Activated naive CD4-positive, alpha-beta T cell treated with anti-CD3 and anti-CD28 coated beads for 36 hours (primary cell): ENCODE data around the gene PROM1. TPM values are rescaled to one million over a fixed set of nuclear protein-coding genes. Genes with fewer than 3 reads are reported as not detected.

Experiments used
- CTCF ChIA-PET: fragments of 350-600 bp; sonication (Branson Sonifier 250); formaldehyde crosslinking; loops from one replicate; lab custom pipeline; 2021; ENCODE audit warnings: antibody characterized with exemption; lab: Charles Lee
- DNase-seq: peaks from one replicate; pipeline ENCODE4 v3.0.0-alpha.2; 2020
- H3K27ac Mint-ChIP-seq: one replicate; pipeline ENCODE4 v1.8.0; 2021; ENCODE audit warnings: mild to moderate bottlenecking, mixed read lengths
- H3K27me3 Mint-ChIP-seq: one replicate; pipeline ENCODE4 v1.8.0; 2021; ENCODE audit warnings: low read depth, mixed read lengths
- H3K36me3 Mint-ChIP-seq: one replicate; pipeline ENCODE4 v1.8.0; 2021; ENCODE audit warnings: low read depth, mixed read lengths
- H3K4me1 Mint-ChIP-seq: one replicate; pipeline ENCODE4 v1.8.0; 2021; ENCODE audit warnings: low read depth, mixed read lengths
- H3K4me3 Mint-ChIP-seq: one replicate; pipeline ENCODE4 v1.8.0; 2021; ENCODE audit warnings: mild to moderate bottlenecking, moderate library complexity, mixed read lengths
- H3K9me3 Mint-ChIP-seq: one replicate; pipeline ENCODE4 v1.8.0; 2021; ENCODE audit warnings: mixed read lengths
- intact Hi-C: fragments of 100-400 bp; cut with micrococcal nuclease; formaldehyde crosslinking; loops from one replicate; pipeline ENCODE4 v1.15.1; 2023
- total RNA-seq, 2 experiments: library from RNA; stranded (reverse); gene quantifications; one replicate each; pipeline ENCODE4 v1.2.3, GENCODE V29; 2021

The PROM1 gene
- total RNA-seq, 2 experiments from 2014 or later: 0.05 to 0.10 TPM

- intact Hi-C loops: loop anchor here (1.0 kb wide), 1 partner anchor 300 kb away; no protein-coding TSS in a partner anchor
- Mint-ChIP-seq H3K36me3 (no peaks in the 10 kb centered on the region), H3K27me3 (peaks cover 2% of the 10 kb centered on the region), H3K9me3 (no peaks in the 10 kb centered on the region), H3K4me3 (no peak overlapping the region), H3K27ac (no peak overlapping the region), H3K4me1 (peaks cover 11% of the 10 kb centered on the region)
- no peak for DNase-seq
- CTCF ChIA-PET: interaction anchor here (1.1 to 4.7 kb wide), 7 partner anchors 8 to 694 kb away, joined by 3 to 29 read pairs (median 4); no protein-coding TSS in a partner anchor
Measured at GRCh38 chr4:15964159-15964558, 119.7 kb downstream of the PROM1 start.

GRCh38 chr4:15963576-15963975, 120.2 kb downstream of the PROM1 start:
- Mint-ChIP-seq H3K4me3 (no peak overlapping the region), H3K27ac (no peak overlapping the region), H3K27me3 (peaks cover 2% of the 10 kb centered on the region), H3K4me1 (peaks cover 11% of the 10 kb centered on the region), H3K9me3 (no peaks in the 10 kb centered on the region), H3K36me3 (no peaks in the 10 kb centered on the region)
- DNase-seq: peak; percentile 57
- intact Hi-C loops: loop anchor here (1.0 kb wide), 3 partner anchors 38 to 236 kb away; no protein-coding TSS in a partner anchor
- CTCF ChIA-PET: interaction anchor here (0.9 to 4.7 kb wide), 8 partner anchors 11 to 693 kb away, joined by 3 to 29 read pairs (median 4); no protein-coding TSS in a partner anchor

- Mint-ChIP-seq H3K4me1 (peaks cover 11% of the 10 kb centered on the region), H3K9me3 (no peaks in the 10 kb centered on the region), H3K27me3 (peaks cover 2% of the 10 kb centered on the region), H3K27ac (no peak within 1 kb of the TSS), H3K4me3 (no peak within 1 kb of the TSS), H3K36me3 (no peaks in the 10 kb centered on the region)
- CTCF ChIA-PET: interaction anchor here (0.9 to 4.7 kb wide), 8 partner anchors 12 to 693 kb away, joined by 3 to 29 read pairs (median 4); no protein-coding TSS in a partner anchor
- DNase-seq: peak; percentile 76
- intact Hi-C loops: loop anchor here (1.0 kb wide), 3 partner anchors 38 to 236 kb away; no protein-coding TSS in a partner anchor
Measured at GRCh38 chr4:15963001-15963451, 120.8 kb downstream of the PROM1 start, which contains the start of gene FGFBP2. Gene FGFBP2, minus strand, starts transcription at chr4:15963175. Its CDS starts 46 bp downstream, at chr4:15963129.

GRCh38 chr4:15961781-15962510, 121.9 kb downstream of the PROM1 start:
- Mint-ChIP-seq H3K27ac (no peak overlapping the region), H3K4me1 (peaks cover 11% of the 10 kb centered on the region), H3K27me3 (peaks cover 2% of the 10 kb centered on the region), H3K9me3 (no peaks in the 10 kb centered on the region), H3K4me3 (no peak overlapping the region), H3K36me3 (no peaks in the 10 kb centered on the region)
- CTCF ChIA-PET: interaction anchor here (0.7 to 4.7 kb wide), 5 partner anchors 9 to 156 kb away, joined by 3 to 29 read pairs (median 18); no protein-coding TSS in a partner anchor
- intact Hi-C loops: no loop called here
- peak; percentile 11 for DNase-seq

GRCh38 chr4:15958562-15958961, 125.3 kb downstream of the PROM1 start:
- H3K4me3 Mint-ChIP-seq: no peak overlapping the region
- H3K27ac Mint-ChIP-seq: no peak overlapping the region
- H3K9me3 Mint-ChIP-seq: no peaks in the 10 kb centered on the region
- no peaks in the 10 kb centered on the region for H3K36me3 Mint-ChIP-seq
- CTCF ChIA-PET: interaction anchor here (0.9 to 1.5 kb wide), 6 partner anchors 12 to 500 kb away, joined by 3 to 8 read pairs (median 4); no protein-coding TSS in a partner anchor
- no peaks in the 10 kb centered on the region for H3K27me3 Mint-ChIP-seq
- intact Hi-C loops: no loop called here
- DNase-seq: no peak
- peaks cover 10% of the 10 kb centered on the region for H3K4me1 Mint-ChIP-seq

- H3K4me3 Mint-ChIP-seq: no peak overlapping the region
- DNase-seq: peak; percentile 93
- intact Hi-C loops: loop anchor here (1.0 to 2.0 kb wide), 5 partner anchors 74 to 724 kb away; no protein-coding TSS in a partner anchor
- CTCF ChIA-PET: interaction anchor here (0.5 to 2.4 kb wide), 29 partner anchors 8 to 969 kb away, joined by 3 to 86 read pairs (median 4); partner anchors contain the start of gene FGFBP1
- no peaks in the 10 kb centered on the region for H3K9me3 Mint-ChIP-seq
- no peaks in the 10 kb centered on the region for H3K36me3 Mint-ChIP-seq
- H3K4me1 Mint-ChIP-seq: no peaks in the 10 kb centered on the region
- H3K27me3 Mint-ChIP-seq: no peaks in the 10 kb centered on the region
- no peak overlapping the region for H3K27ac Mint-ChIP-seq
Measured at GRCh38 chr4:15956179-15956850, 127.5 kb downstream of the PROM1 start.

GRCh38 chr4:15955670-15956069, 128.2 kb downstream of the PROM1 start:
- Mint-ChIP-seq H3K9me3 (no peaks in the 10 kb centered on the region), H3K27me3 (no peaks in the 10 kb centered on the region), H3K27ac (no peak overlapping the region), H3K36me3 (no peaks in the 10 kb centered on the region), H3K4me3 (no peak overlapping the region), H3K4me1 (no peaks in the 10 kb centered on the region)
- intact Hi-C loops: loop anchor here (1.0 to 2.0 kb wide), 5 partner anchors 73 to 723 kb away; no protein-coding TSS in a partner anchor
- CTCF ChIA-PET: interaction anchor here (0.7 to 2.4 kb wide), 26 partner anchors 8 to 969 kb away, joined by 3 to 86 read pairs (median 4); partner anchors contain the start of gene FGFBP1
- DNase-seq: no peak

- Mint-ChIP-seq H3K36me3 (no peaks in the 10 kb centered on the region), H3K27me3 (no peaks in the 10 kb centered on the region)
- intact Hi-C loops: no loop called here
Measured at GRCh38 chr4:15953625-15954024, 130.2 kb downstream of the PROM1 start.

GRCh38 chr4:15951781-15952180, 132.0 kb downstream of the PROM1 start:
- no peaks in the 10 kb centered on the region for H3K36me3 Mint-ChIP-seq
- no peaks in the 10 kb centered on the region for H3K4me1 Mint-ChIP-seq
- CTCF ChIA-PET: interaction anchor here (0.7 to 2.9 kb wide), 2 partner anchors 69 to 200 kb away, joined by 3 to 18 read pairs; no protein-coding TSS in a partner anchor
- H3K4me3 Mint-ChIP-seq: no peak overlapping the region
- H3K9me3 Mint-ChIP-seq: no peaks in the 10 kb centered on the region
- intact Hi-C loops: no loop called here
- DNase-seq: no peak
- H3K27me3 Mint-ChIP-seq: no peaks in the 10 kb centered on the region
- no peak overlapping the region for H3K27ac Mint-ChIP-seq

More at GRCh38 chr4:15953625-15954024, 130.2 kb downstream of the PROM1 start:
- CTCF ChIA-PET: interaction anchor here (1.0 to 2.9 kb wide), 5 partner anchors 14 to 221 kb away, joined by 3 to 19 read pairs (median 5); no protein-coding TSS in a partner anchor
- no peak for DNase-seq
- H3K4me1 Mint-ChIP-seq: no peaks in the 10 kb centered on the region
- no peaks in the 10 kb centered on the region for H3K9me3 Mint-ChIP-seq
- H3K27ac Mint-ChIP-seq: no peak overlapping the region
- H3K4me3 Mint-ChIP-seq: no peak overlapping the region

GRCh38 chr4:15948826-15949225, 135.0 kb downstream of the PROM1 start:
- no peak for DNase-seq
- Mint-ChIP-seq H3K4me3 (no peak overlapping the region), H3K36me3 (no peaks in the 10 kb centered on the region), H3K27me3 (no peaks in the 10 kb centered on the region), H3K4me1 (no peaks in the 10 kb centered on the region), H3K27ac (no peak overlapping the region), H3K9me3 (no peaks in the 10 kb centered on the region)
- intact Hi-C loops: no loop called here
- CTCF ChIA-PET: interaction anchor here (0.5 to 1.3 kb wide), 3 partner anchors 66 to 358 kb away, joined by 3 to 7 read pairs (median 4); no protein-coding TSS in a partner anchor

GRCh38 chr4:15947684-15948083, 136.1 kb downstream of the PROM1 start:
- Mint-ChIP-seq H3K9me3 (no peaks in the 10 kb centered on the region), H3K27ac (no peak overlapping the region), H3K27me3 (no peaks in the 10 kb centered on the region), H3K4me1 (no peaks in the 10 kb centered on the region), H3K4me3 (no peak overlapping the region), H3K36me3 (no peaks in the 10 kb centered on the region)
- DNase-seq: no peak
- intact Hi-C loops: no loop called here
- CTCF ChIA-PET: interaction anchor here (1.0 kb wide), 2 partner anchors 9 to 142 kb away, joined by 3 to 4 read pairs; no protein-coding TSS in a partner anchor
